Measurements from ENCODE around the gene TIGD7.
"Not testable (repeated sequence)": the region's sequence is repeated elsewhere in the genome, so short reads cannot be mapped to it uniquely, and the experiment has no call there.

Gene TIGD7

DNA sequence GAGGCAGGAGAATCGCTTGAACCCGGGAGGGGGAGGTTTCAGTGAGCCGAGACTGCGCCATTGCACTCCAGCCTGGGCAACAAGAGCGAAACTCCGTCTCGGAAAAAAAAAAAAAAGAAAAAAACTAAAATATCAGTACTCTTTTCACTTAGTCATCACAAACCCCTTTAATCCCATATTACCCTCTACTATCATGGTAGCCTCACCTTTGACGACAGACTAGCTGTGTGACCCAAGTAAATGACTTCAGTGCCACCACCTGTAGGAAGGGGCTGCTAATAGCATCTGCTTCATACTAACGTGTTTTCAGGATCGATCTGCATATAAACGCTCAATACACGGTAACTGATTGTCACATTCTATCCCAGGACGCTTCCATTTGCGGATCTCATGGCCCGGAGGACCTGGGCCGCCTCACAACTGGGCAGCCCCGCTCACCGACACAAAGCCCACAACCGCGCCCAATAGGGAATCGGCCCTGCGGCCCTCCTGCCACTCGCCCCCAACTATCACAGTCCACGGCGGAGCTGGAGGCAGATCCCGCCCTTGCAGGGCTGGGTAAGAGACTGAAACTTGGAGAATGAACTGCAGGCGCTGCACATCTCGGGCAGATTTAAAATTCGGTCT, 23.0 kb downstream of the TIGD7 start:
- Histone ChIP-seq H3K36me3 (ENCODE audit: control insufficient read depth, insufficient read depth, low read length) (peaks cover 7% of the 10 kb centered on the region; the same call in 1 of the 2 replicates), H3K4me3 (ENCODE audit: low read length) (peak overlapping the region; percentile 92), H3K4me1 (ENCODE audit: control insufficient read depth, insufficient read depth, low read length) (no peaks in the 10 kb centered on the region), H3K27ac (ENCODE audit: low read length) (no peak overlapping the region), H3K9me3 (ENCODE audit: control insufficient read depth, insufficient read depth, low read length) (peaks cover 1% of the 10 kb centered on the region; the same call in 1 of the 2 replicates), H3K27me3 (ENCODE audit: control insufficient read depth, insufficient read depth, low read length) (no peaks in the 10 kb centered on the region)
- DNase-seq (ENCODE audit: low read depth, low spot score) = no peak
- WGBS (ENCODE audit: insufficient coverage, insufficient read length) = no CpG with 5 or more reads among the region's 29 CpGs

DNA sequence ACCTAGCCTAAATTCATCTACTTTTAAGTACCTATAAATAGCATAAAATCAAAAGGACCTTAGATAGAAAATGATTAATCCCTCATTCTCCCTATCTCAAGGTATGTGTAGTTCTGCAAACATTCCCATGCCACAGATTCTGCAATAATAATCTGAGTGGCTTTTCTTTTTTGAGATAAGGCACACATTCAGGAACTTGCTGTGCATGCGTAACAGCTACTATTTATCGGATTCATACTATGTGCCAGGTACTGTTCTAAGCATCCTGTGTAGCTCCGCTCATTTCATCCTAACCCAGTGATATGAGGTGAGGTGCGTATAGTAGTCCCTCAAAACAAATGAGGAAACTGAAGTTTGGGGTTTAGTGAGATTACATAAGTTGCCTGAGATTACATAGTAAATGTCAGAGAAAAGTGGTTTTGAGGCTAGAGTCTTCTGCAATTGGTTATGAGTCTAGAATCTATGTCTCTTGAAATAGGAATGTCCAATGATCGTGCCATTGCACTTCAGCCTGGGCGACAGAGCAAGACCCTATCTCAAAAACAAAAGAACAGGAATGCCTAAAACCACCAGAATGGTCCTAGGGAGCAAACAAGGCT, 23.9 kb downstream of the TIGD7 start:
- peaks cover 1% of the 10 kb centered on the region; the same call in 1 of the 2 replicates for H3K9me3 ChIP-seq (ENCODE audit: control insufficient read depth, insufficient read depth, low read length)
- DNase-seq (ENCODE audit: low read depth, low spot score) = no peak
- H3K27me3 ChIP-seq (ENCODE audit: control insufficient read depth, insufficient read depth, low read length) = no peaks in the 10 kb centered on the region; the same call in 1 of the 2 replicates
- H3K27ac ChIP-seq (ENCODE audit: low read length) = no peak overlapping the region
- no CpG with 5 or more reads among the region's 6 CpGs for WGBS (ENCODE audit: insufficient coverage, insufficient read length)
- peaks cover 5% of the 10 kb centered on the region; the same call in 1 of the 2 replicates for H3K36me3 ChIP-seq (ENCODE audit: control insufficient read depth, insufficient read depth, low read length)
- H3K4me1 ChIP-seq (ENCODE audit: control insufficient read depth, insufficient read depth, low read length) = no peaks in the 10 kb centered on the region
- H3K4me3 ChIP-seq (ENCODE audit: low read length) = no peak overlapping the region

GRCh38 chr16:3276679-3277078, 28.6 kb downstream of the TIGD7 start:
- H3K4me1 ChIP-seq (ENCODE audit: control insufficient read depth, insufficient read depth, low read length) = no peaks in the 10 kb centered on the region
- no peak overlapping the region for H3K27ac ChIP-seq (ENCODE audit: low read length)
- no peak overlapping the region for H3K4me3 ChIP-seq (ENCODE audit: low read length)
- H3K36me3 ChIP-seq (ENCODE audit: control insufficient read depth, insufficient read depth, low read length) = no peaks in the 10 kb centered on the region
- no peaks in the 10 kb centered on the region for H3K9me3 ChIP-seq (ENCODE audit: control insufficient read depth, insufficient read depth, low read length)
- no peak for DNase-seq (ENCODE audit: low read depth, low spot score)
- H3K27me3 ChIP-seq (ENCODE audit: control insufficient read depth, insufficient read depth, low read length) = no peaks in the 10 kb centered on the region; the same call in 1 of the 2 replicates
- no CpG with 5 or more reads among the region's 5 CpGs for whole genome bisulfite sequencing (ENCODE audit: insufficient coverage, insufficient read length)

DNA sequence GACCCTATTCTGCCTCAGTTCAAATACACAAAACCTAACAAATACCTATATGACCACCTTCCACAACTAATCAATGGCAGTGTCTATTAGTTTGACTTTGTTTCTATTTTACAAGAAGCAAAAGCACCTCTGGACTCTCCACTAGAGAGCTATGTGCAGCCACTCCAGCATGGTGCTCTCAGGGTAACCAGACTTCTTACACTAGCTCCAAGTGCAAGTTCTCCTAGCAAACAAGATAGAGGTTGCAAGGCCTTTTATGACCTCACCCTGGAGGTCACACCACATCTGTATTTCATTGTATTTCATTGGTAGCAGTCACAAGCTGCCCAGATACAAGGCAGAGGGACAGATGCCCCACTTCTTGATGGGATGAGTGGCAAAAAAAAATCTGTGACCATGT, 30.3 kb downstream of the TIGD7 start:
- H3K27ac ChIP-seq (ENCODE audit: low read length) = no peak overlapping the region
- DNase-seq (ENCODE audit: low read depth, low spot score) = no peak
- H3K9me3 ChIP-seq (ENCODE audit: control insufficient read depth, insufficient read depth, low read length) = no peaks in the 10 kb centered on the region
- no peak overlapping the region for H3K4me3 ChIP-seq (ENCODE audit: low read length)
- no peaks in the 10 kb centered on the region for H3K36me3 ChIP-seq (ENCODE audit: control insufficient read depth, insufficient read depth, low read length)
- H3K27me3 ChIP-seq (ENCODE audit: control insufficient read depth, insufficient read depth, low read length) = no peaks in the 10 kb centered on the region; the same call in 1 of the 2 replicates
- H3K4me1 ChIP-seq (ENCODE audit: control insufficient read depth, insufficient read depth, low read length) = no peaks in the 10 kb centered on the region

- Histone ChIP-seq H3K36me3 (ENCODE audit: control insufficient read depth, insufficient read depth, low read length) (no peaks in the 10 kb centered on the region), H3K27ac (ENCODE audit: low read length) (no peak overlapping the region), H3K4me1 (ENCODE audit: control insufficient read depth, insufficient read depth, low read length) (no peaks in the 10 kb centered on the region), H3K4me3 (ENCODE audit: low read length) (no peak overlapping the region), H3K27me3 (ENCODE audit: control insufficient read depth, insufficient read depth, low read length) (no peaks in the 10 kb centered on the region; the same call in 1 of the 2 replicates), H3K9me3 (ENCODE audit: control insufficient read depth, insufficient read depth, low read length) (no peaks in the 10 kb centered on the region; the same call in 1 of the 2 replicates)
- no CpG with 5 or more reads among the region's 4 CpGs for WGBS (ENCODE audit: insufficient coverage, insufficient read length)
- DNase-seq (ENCODE audit: low read depth, low spot score) = no peak
Observed at GRCh38 chr16:3274490-3274889, 30.7 kb downstream of the TIGD7 start.

DNA sequence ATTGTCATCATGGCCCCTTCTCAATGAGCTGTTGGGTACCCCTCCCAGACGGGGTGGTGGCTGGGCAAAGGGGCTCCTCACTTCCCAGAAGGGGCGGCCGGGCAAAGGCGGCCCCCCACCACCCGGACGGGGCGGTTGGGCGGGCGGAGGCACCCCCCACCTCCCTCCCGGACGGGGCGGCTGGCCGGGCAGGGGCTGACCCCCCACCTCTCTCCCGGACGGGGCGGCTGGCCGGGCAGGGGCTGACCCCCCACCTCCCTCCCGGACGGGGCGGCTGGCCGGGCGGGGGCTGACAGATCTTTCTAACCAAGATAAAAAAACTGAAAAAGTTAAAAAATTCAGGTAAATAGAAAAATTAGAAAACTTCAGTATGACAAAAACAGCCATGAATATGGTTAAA, 33.9 kb downstream of the TIGD7 start:
- not testable (repeated sequence) for H3K4me1 ChIP-seq (ENCODE audit: control insufficient read depth, insufficient read depth, low read length)

GRCh38 chr16:3270718-3271117, 34.5 kb downstream of the TIGD7 start:
- not testable (repeated sequence) for H3K4me3 ChIP-seq (ENCODE audit: low read length); H3K36me3 ChIP-seq (ENCODE audit: control insufficient read depth, insufficient read depth, low read length); H3K9me3 ChIP-seq (ENCODE audit: control insufficient read depth, insufficient read depth, low read length); DNase-seq (ENCODE audit: low read depth, low spot score); H3K27me3 ChIP-seq (ENCODE audit: control insufficient read depth, insufficient read depth, low read length); H3K4me1 ChIP-seq (ENCODE audit: control insufficient read depth, insufficient read depth, low read length); H3K27ac ChIP-seq (ENCODE audit: low read length)
- no CpG with 5 or more reads among the region's 5 CpGs for WGBS (ENCODE audit: insufficient coverage, insufficient read length)

More for the DNA sequence above, 33.9 kb downstream of the TIGD7 start:
- not testable (repeated sequence) for H3K4me3 ChIP-seq (ENCODE audit: low read length); H3K9me3 ChIP-seq (ENCODE audit: control insufficient read depth, insufficient read depth, low read length); H3K36me3 ChIP-seq (ENCODE audit: control insufficient read depth, insufficient read depth, low read length); DNase-seq (ENCODE audit: low read depth, low spot score); H3K27ac ChIP-seq (ENCODE audit: low read length); H3K27me3 ChIP-seq (ENCODE audit: control insufficient read depth, insufficient read depth, low read length)
- WGBS (ENCODE audit: insufficient coverage, insufficient read length) = no CpG with 5 or more reads among the region's 22 CpGs

GRCh38 chr16:3268294-3268693, 36.9 kb downstream of the TIGD7 start:
- WGBS (ENCODE audit: insufficient coverage, insufficient read length) = no CpG with 5 or more reads among the region's 1 CpG

DNA sequence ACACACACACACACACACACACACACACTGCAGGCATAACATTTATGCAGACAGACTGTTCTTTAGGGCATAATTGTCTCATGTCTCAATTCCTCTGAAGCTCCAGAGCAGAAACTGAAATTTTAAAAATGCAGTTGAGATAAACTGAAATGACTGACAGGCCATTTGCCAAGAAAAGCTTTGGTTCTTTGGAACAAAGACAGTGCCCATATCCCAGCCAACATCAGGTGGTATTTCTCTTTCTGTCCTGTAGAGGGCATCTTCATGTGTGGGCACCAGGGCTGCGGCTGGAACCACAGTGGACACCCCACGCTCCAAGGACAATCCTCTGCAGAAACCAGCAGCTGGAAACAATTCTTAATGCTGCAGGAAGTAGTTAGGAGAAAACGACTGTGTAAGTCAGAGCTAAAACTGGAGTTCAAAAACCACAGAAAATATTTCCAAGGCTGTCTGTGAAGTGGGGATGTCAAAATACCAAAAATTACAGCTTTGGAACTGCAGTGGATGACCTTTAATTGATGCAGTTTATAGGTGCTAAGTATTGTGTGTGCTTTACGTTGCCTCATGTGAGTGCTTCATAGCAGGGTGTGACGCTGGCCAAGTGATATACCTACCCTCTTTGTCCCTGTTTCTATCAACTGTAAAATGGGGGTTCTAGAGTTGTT, 38.2 kb downstream of the TIGD7 start:
- WGBS (ENCODE audit: insufficient coverage, insufficient read length) = no CpG with 5 or more reads among the region's 5 CpGs
- no peaks in the 10 kb centered on the region for H3K36me3 ChIP-seq (ENCODE audit: control insufficient read depth, insufficient read depth, low read length)

More at GRCh38 chr16:3268294-3268693, 36.9 kb downstream of the TIGD7 start:
- no peak overlapping the region for H3K4me3 ChIP-seq (ENCODE audit: low read length)
- H3K27ac ChIP-seq (ENCODE audit: low read length) = no peak overlapping the region
- H3K9me3 ChIP-seq (ENCODE audit: control insufficient read depth, insufficient read depth, low read length) = no peaks in the 10 kb centered on the region; the same call in 1 of the 2 replicates
- no peaks in the 10 kb centered on the region for H3K36me3 ChIP-seq (ENCODE audit: control insufficient read depth, insufficient read depth, low read length)
- DNase-seq (ENCODE audit: low read depth, low spot score) = no peak
- H3K4me1 ChIP-seq (ENCODE audit: control insufficient read depth, insufficient read depth, low read length) = no peaks in the 10 kb centered on the region
- no peaks in the 10 kb centered on the region for H3K27me3 ChIP-seq (ENCODE audit: control insufficient read depth, insufficient read depth, low read length)

DNA sequence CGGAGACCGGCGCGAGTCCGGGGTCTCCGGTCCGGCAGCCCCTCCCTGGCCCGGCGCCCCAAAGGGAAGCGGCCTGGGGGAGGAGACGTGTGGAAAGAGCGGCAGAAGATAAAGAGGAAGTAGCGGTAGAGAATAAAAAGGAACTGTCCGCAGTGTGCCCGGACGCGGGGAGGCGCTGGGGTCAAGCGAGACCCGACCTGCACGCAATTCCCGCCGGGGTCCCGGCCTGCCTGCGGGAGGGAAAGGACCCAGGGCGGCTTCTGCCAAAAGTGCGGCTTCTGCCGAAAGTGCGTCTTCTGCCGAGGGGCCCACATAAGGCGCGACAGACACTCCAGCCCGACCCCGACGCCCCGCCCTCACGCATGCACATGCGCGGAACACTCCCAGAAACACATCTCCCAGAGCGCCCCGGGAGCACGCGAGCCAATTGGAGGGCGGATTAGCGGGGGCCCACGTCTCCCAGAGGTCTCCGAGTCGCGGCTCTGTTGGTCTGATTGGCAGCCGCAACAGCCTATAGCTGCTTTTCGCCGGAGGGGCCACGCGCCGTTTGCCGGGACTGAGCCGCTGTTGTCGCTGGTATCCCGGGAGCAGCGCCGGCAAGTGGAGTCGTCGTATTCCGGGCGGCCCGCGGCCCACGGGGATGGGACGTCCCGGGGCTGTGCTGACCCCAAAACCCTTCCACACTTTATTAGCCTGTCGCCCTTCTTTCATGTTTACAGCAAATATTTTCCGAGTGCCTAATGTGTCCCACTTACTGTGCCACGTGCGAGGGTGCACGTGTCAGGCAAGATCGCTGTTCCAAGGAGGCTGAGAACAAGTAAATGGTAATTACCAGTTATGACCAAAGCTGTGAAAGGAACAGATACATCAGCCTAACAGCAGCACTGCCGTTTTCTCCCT, 40.8 kb downstream of the TIGD7 start:
- Histone ChIP-seq H3K27ac (ENCODE audit: low read length) (no peak overlapping the region), H3K9me3 (ENCODE audit: control insufficient read depth, insufficient read depth, low read length) (no peaks in the 10 kb centered on the region; the same call in 1 of the 2 replicates), H3K27me3 (ENCODE audit: control insufficient read depth, insufficient read depth, low read length) (no peaks in the 10 kb centered on the region), H3K36me3 (ENCODE audit: control insufficient read depth, insufficient read depth, low read length) (no peaks in the 10 kb centered on the region), H3K4me1 (ENCODE audit: control insufficient read depth, insufficient read depth, low read length) (no peaks in the 10 kb centered on the region), H3K4me3 (ENCODE audit: low read length) (peak overlapping the region; percentile 55)
- DNase-seq (ENCODE audit: low read depth, low spot score) = peak; percentile 87
- WGBS (ENCODE audit: insufficient coverage, insufficient read length) = no CpG with 5 or more reads among the region's 77 CpGs

More for the DNA sequence above, 38.2 kb downstream of the TIGD7 start:
- H3K27me3 ChIP-seq (ENCODE audit: control insufficient read depth, insufficient read depth, low read length) = no peaks in the 10 kb centered on the region
- H3K27ac ChIP-seq (ENCODE audit: low read length) = no peak overlapping the region
- H3K4me1 ChIP-seq (ENCODE audit: control insufficient read depth, insufficient read depth, low read length) = no peaks in the 10 kb centered on the region
- H3K4me3 ChIP-seq (ENCODE audit: low read length) = no peak overlapping the region
- DNase-seq (ENCODE audit: low read depth, low spot score) = no peak
- no peaks in the 10 kb centered on the region; the same call in 1 of the 2 replicates for H3K9me3 ChIP-seq (ENCODE audit: control insufficient read depth, insufficient read depth, low read length)

All from iPS DF 6.9 (cell line).